HG03045 (cell line): ENCODE data around the gene BLVRB.
A peak's percentile ranks its signal among the peaks of the same experiment; 100 is the strongest.
"Not testable (repeated sequence)": the region's sequence is repeated elsewhere in the genome, so short reads cannot be mapped to it uniquely, and the experiment has no call there.

ENCODE experiments used
- ATAC-seq: cut with Tn5 transposase; IDR thresholded peaks from one replicate; pipeline ENCODE4 v1.9.1; 2021; ENCODE audit warnings: mild to moderate bottlenecking, moderate library complexity; ENCODE audit not compliant: unreplicated experiment

The BLVRB gene

DNA sequence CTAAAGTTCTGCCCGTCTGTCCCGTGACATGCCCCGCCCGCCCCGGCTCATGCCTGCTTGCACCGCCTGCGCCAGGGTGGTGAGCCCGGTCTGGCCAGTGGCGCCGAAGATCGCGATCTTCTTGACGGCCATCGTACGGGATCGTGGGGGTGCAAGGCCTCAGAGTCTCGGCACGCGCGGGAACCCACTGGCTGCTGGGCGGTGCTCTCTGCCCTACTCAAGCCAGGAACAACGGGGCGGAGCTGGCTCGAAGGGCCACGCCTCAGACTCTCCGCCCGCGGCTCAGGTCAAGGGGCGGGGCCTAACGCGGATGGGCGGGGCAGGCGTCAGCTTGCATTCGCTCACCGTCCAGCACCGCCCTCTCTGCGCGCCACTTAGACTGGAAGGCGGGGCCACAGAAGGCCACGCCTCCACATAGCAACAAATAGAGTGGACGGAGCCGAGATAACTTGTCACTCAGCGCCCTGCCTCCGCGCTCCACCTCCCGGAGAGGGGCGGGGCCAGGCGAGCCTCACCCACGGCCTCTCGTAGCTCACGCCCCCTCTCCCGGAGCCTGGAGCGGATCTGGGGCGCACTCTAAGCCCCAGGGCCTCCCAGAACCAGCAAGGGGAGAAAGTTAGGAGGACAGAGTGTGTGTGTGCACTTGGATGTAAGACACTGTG is at the start of gene BLVRB:
TSS of gene BLVRB (minus strand) at position 189 of the 662 bp plus-strand sequence. CDS start at position 132, 57 bp downstream.
- ATAC-seq = peak; percentile 87

DNA sequence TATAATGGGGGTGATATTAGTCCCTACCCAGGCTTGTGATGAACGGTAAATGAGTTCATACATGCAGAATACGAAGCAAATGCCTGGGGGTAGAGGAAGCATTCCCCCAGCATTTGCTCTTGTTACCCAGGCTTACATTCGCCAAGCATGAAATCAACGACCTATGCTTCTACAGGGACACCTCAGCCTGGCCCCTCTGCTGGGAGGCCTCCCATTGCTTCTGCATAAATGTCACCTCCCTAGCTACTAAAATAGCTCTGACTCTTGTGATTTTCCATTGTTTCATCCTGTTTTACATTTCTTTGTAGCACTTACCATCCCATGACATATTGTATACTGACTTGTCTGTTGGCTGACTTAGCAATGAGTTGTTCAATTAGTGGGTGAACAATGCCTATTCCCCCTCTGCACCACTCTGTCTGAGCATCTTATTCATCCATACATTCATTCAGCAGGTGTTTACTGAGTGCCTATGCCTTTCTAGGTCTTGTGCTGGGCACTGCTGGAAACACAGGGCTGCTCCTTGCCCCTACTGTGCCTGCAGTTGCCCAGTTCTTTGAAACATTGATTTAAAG is 48.3 kb upstream of the BLVRB start:
- ATAC-seq = no peak

DNA sequence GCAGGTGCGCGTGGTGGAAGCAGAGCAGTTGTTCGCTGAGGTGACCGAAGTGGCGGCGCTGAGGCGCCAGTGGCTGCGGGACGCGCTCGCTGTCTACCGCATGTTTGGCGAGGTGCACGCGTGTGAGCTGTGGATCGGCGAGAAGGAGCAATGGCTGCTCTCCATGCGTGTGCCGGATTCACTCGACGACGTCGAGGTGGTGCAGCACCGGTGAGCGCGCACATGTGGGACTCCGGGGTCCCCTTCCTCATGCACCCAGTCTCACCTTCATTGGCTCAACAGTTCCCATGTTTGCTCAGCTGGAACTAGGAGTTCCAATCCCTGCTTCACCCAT is 47.8 kb upstream of the BLVRB start:
- no peak for ATAC-seq

DNA sequence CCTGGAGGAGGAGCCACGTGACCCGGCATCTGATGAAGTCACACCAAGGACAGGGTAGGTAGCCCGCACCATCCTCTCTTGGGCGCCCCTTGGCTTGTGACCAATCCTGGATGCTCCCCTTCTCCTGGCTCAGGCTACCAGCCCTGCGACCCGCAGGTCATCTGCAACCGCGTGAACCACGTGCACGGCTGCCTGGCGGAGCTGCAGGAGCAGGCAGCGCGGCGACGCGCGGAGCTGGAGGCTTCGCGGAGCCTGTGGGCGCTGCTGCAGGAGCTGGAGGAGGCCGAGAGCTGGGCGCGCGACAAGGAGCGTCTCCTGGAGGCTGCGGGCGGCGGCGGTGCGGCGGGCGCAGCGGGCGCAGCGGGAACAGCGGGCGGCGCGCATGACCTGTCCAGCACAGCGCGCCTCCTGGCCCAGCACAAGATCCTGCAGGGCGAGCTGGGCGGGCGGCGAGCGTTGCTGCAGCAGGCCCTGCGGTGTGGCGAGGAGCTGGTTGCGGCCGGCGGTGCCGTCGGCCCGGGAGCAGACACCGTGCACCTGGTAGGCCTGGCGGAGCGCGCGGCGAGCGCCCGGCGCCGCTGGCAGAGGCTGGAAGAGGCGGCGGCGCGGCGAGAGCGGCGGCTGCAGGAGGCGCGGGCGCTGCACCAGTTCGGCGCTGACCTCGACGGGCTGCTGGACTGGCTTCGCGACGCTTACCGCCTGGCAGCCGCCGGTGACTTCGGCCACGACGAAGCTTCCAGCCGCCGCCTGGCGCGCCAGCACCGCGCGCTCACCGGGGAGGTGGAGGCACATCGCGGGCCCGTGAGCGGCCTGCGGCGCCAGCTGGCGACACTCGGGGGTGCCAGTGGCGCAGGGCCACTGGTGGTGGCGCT is 47.2 kb upstream of the BLVRB start:
- ATAC-seq = no peak

DNA sequence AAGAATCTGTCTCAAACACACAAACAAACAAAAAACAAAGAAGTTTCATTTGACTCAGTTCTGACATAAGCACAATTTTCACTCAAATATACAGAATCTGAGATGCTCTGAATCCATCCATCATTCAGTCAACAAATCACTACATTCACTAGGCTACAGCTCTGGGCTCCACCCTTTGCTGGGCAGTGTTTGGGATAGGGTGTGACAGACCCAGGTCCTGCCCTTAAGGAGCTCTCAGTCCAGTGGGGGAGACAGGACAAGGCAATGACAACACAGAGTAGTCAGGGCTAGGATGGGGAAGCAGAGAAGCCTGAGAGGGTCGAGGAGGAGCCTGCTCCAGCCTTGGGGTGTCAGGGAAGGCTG is 46.5 kb upstream of the BLVRB start:
- ATAC-seq = no peak

DNA sequence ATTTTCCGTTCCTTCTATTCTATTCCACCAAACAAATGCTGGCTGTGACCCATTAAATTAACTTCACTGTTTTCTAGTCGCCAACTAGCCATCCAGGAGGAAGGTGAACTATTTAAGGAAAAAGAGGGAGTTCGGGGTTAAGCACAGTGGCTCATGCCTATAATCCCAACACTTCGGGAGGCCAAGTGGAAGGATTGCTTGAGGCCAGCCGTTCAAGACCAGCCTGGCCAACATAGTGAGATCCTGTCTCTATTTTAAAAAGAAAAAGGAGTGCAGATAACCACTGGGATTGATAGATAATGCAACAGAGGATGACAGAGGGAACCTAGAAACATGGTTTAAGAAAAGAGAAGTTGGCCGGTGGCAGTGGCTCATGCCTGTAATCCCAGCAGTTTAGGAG is 45.9 kb upstream of the BLVRB start:
- ATAC-seq = no peak

DNA sequence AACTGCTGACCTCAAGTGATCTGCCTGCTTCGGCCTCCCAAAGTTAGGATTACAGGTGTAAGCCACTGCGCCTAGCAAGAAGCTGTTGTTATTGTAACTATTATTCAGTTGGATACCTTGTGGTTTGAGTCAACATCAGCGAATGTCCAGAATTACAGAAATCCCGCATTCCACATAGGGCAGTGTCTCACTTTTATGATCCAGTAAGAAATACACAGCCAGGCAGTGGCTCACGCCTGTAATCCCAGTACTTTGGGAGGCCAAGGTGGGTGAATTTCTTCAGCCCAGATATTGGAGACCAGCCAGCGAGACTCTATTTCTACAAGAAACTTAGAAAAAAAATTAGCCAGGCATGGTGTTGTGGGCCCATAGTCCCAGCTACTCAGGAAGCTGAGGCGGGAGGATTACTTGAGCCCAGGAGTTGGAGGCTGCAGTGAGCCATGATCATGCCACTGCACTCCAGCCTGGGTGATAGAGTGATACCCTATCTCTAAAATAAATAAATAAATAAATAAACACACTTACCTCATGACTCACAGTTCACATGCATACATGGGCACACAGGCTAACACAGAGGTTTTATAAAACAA is 45.1 kb upstream of the BLVRB start:
- no peak for ATAC-seq

DNA sequence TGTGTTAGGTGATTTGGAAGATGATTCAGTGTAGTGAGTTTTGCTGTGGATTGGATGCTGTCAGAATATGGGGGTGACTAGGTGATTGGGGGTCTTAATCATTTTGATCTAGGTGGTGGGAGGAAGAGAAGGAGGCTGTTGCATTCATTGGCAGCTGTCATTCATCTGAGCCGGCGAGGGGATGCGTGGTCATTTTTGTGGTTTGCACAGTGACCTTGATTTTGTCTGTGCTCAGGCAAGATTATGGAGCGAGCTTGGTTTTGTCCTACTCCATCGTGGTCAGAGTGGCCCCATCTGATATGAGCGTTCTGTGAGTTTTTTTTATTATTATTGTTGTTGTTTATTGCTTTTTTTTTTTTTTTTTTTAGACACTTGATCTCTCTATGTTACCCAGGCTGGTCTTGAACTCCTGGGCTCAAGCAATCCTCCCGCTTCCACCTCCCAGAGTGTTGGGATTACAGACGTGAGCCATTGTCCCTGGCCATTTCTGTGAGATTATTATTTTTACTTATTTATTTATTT is 43.3 kb upstream of the BLVRB start:
- ATAC-seq = no peak

DNA sequence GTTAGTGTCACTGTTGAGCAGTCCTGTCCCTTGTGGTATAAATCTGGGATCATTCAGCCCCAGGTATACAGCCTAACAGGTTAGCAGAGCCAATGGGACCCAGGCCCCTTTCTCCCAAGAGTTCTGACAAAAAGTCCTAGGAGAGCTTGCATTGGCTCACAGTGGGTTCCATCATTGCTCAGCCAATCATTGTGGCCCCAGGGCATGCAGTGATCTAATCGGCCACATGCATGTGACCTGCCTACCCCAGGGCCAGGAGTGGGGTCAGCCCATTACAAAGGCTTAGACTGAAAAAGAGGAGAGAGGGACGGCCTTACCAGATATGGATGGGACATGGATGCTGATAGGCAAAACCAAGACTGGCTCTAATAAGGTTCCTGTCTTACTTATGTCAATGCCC is 42.3 kb upstream of the BLVRB start:
- no peak for ATAC-seq

DNA sequence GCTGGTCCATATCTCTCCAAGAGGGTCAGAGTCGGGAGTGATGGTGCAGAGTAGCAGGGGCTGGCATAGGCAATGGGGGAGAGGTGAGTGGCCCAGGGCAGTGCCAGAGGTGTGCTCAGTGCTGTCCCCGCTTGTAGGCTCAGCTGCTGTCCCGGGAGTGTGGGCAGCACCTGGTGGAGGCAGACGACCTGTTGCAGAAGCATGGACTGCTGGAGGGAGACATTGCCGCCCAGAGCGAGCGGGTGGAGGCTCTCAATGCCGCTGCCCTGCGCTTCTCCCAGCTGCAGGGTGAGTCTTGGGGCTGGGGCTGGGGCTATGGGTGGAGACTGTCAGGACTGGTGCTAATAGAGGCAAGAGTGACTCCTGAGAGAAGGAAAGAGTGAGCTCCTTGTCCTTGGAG is 40.6 kb upstream of the BLVRB start:
- no peak for ATAC-seq

DNA sequence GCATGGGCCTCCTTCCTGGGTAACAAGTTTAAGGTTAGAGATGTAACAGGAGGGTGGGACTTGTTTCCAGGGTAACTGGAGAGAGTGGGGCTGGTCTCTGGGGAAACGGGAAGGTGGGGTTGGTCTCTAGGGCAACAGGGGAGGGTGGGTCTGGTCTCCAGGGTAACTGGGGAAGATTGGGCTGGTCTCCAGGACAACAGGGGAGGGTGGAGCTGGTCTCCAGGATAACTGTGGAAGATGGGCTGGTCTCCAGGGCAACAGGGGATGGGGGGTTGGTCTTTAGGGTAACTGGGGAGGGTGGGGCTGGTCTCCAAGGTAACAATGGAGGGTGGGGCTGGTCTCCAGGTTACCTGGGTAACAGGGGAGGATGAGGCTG is 37.8 kb upstream of the BLVRB start:
- no peak for ATAC-seq

DNA sequence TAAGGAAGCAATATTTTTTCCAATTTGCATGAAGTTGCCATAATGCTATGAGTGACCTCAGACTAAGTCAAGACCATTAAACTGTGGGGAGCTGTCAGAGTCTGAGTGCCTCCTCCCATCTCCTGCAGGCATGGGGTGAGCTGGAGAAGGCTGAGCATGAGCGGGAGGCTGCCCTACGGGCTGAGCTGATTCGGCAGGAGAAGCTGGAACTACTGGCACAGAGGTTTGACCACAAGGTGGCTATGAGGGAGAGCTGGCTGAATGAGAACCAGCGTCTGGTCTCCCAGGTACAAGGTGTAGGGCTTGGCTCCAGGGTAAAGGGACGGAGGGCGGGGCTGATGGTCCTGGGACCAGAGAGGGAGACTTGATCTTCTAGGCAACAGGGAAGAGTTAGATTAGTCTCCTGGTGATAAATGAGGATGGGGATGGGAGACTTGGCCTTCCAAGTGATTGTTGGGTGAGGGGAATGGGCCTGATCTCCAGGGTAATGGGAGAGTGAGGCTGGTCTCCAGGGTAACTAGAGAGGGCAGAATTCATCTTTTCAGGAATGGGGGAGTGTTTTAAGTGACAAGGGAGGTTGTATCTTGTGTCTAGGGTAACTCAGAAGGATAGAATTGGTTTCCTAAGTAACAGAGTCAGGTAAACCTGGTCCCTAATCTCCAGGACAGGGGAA is 37.2 kb upstream of the BLVRB start:
- no peak for ATAC-seq

DNA sequence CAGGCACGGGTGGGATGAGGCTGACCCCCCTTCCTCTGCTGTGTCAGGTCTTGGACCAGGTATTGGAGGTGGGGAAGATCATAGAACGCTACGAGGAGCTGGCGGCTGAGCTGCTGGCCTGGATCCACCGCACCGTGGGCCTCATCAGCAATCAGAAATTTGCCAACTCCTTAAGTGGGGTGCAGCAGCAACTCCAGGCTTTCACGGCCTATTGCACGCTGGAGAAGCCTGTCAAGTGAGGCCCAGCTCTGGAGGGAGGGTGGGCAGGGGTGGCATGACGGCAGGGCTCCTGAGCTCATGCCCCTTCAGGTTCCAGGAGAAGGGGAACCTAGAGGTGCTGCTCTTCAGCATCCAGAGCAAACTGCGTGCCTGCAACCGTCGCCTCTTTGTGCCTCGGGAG is 36.5 kb upstream of the BLVRB start:
- no peak for ATAC-seq

DNA sequence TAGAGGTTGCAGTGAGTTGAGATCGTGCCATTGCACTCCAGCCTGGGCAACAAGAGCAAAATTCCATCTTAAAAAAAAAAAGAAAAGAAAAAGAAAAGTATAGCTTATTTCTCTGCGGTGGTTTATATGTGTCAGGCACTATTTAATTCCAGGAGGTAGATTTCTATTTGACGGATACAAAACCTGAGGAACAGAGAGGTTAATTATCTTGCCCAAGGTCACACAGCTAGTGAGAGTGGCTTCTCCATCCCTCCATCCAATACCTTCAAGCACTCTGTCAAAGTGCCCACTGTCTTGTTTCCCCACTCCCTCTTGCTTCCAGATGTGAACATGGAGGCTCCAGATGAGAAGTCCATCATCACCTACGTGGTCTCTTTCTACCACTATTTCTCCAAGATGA is 36.1 kb upstream of the BLVRB start:
- no peak for ATAC-seq

DNA sequence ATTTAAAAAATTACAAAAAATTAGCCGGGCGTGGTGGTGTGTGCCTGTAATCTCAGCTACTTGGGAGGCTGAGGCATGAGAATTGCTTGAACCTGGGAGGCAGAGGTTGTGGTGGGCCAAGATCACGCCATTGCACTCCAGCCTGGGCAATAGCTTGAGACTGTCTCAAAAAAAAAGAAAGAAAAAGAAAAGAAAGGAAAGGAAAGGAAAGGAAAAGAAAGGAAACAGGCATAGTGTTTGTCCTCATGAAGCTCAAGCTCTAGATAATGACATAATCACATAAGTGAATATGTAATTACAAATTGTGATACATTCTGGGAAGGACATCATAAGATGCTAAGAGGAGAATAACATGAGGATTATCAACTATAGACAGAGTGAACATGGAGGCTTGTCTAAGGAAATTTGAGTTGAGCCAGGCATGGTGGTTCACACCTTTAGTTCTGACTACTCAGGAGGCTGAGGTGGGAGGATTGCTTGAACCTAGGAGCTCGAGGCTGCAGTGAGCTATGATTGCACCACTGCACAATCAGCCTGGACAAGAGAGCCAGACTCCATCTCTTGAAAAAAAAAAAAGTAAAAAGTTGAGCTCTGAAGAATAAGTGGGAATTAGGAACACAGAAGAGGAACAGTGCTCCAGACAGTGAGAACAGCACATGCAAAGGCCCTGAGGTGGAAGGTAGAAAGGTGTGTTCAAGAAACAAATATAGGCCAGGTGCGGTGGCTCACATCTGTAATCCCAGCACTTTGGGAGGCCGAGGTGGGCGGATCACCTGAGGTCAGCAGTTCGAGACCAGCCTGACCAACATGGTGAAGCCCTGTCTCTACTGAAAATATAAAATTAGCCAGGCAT is 35.4 kb upstream of the BLVRB start:
- not testable (repeated sequence) for ATAC-seq

DNA sequence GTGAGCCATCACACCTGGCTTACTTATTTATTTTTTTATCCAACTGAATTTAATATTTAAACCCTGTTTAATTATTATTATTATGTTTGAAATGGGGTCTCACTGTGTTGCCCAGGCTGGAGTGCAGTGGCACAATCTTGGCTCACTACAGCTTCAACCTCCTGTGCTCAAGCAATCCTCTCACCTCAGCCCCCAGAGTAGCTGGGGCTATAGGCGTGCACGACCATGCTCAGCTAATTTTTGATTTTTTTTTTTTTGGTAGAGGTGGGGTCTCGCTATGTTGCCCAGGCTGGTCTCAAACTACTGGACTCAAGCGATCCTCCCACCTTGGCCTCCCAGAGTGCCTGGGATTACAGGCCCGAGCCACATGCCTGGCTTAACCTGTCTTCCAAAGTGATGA is 33.8 kb upstream of the BLVRB start:
- ATAC-seq = no peak

DNA sequence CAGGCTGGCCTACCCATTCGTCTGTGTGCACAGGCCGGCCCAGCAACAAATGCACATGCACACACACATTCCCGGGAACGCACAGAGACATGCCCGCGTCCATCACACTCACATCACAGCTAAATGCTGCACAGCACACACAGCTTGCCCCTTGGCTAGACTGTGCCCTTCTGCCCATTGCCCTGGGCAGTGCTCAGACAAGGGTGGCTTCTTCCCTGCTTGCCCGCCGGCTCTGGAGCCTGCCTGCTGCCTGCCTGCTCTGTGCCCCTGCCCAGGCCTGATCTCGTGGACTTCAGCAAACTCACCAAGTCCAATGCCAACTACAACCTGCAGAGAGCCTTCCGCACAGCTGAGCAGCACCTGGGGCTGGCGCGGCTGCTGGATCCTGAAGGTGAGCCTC is 31.7 kb upstream of the BLVRB start:
- ATAC-seq = no peak

DNA sequence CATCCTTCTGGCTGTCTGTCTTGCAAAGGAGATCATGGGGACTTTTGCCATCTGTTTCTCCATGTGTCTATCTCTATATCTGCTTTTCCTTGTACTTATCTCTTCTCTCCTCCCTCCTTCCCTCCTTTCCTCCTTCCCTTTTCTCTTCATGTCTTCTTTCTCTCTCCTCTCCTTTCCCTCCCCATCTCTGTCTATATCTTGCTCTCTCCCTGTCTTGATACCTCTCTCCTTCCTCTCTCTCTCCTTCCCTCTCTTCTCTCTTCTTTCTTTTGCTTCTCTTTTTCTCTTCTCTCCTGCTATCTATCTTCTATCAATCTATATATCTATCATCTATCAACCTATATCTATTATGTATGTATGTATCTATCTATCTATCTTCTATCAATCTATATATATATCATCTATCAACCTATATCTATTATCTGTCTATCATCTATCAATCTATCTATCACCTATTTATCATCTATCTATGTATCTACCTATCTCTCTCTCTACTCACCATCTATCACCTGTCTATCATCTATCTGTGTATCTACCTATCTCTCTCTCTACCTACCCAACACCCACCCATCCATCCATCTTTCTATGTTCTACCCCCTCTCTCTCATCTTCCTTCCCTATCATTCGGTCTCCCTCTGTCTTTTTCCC is 28.8 kb upstream of the BLVRB start:
- no peak for ATAC-seq

DNA sequence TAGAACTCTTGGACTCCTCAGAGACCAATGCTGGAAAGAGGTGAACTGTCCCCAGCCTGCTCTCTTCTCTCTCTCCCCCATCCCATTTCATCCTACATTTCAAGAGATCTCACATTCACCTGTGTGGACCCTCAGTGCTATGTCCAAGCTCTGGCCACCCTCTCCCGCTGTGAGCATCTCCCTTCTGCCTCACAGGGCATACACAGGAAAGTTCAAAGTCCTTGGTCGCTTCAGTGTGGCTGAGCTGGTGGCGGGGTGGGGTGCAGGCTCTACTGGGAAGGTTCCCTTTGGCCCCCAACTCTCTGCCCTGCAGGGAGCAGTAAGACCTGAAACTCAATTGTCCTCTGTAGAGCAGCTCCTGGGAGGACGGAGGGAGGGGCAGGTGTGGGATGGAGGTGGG is 28.2 kb upstream of the BLVRB start:
- ATAC-seq = no peak

DNA sequence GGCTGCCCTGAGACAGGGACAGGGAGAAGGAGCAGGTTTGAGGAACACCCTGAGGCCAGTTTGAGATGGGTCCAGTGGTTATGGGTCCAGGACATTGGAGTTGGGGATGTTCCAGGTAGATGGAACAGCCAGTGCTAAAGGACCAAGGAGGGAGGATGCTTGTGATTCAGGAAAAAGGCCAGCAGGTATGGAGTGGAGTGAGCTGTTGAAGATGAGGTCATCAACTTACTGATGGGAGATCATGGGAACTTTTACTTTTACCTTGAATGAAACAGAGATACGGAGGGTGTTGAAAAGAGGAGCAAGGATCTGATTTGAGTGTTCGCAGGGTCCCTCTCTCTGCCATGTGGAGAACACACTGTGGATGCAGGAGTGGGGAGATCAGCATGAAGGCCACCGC is 26.7 kb upstream of the BLVRB start:
- ATAC-seq = no peak
